Effector CD4-positive, alpha-beta T cell (primary cell): ENCODE results near the gene KIF17.
"Not testable (repeated sequence)": the region's sequence is repeated elsewhere in the genome, so short reads cannot be mapped to it uniquely, and the experiment has no call there.

Experiments used
- DNase-seq: peaks from one replicate; pipeline ENCODE4 v3.0.0-alpha.2; 2020

KIF17 gene

DNA sequence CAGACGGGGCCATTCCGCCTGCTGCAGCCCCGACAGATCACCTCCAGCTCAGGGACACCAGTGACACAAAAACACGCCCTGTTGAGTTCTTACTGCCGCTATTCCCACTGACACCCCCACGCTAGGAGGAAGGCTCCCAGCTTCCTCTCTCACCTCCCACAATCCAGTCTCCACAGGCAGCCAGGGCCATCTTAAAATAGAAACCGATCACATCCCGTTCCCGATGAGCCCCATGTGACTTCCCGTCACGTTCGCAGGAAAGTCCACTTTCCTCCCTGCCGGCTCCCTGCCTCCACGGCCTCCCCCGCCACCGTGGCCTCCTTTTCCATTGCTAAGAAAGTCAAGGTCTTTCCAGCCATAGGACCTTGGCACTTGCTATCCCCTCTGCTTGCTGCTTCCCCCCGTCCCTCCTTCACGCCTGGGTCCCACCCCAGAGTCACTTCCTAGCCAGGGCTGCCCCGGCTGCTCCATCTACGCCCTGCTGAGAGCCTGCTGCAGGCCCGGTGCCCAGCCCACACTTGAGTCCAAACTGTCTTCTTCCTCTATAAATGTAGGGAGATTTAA lies 32.6 kb downstream of the KIF17 start:
- no peak for DNase-seq

DNA sequence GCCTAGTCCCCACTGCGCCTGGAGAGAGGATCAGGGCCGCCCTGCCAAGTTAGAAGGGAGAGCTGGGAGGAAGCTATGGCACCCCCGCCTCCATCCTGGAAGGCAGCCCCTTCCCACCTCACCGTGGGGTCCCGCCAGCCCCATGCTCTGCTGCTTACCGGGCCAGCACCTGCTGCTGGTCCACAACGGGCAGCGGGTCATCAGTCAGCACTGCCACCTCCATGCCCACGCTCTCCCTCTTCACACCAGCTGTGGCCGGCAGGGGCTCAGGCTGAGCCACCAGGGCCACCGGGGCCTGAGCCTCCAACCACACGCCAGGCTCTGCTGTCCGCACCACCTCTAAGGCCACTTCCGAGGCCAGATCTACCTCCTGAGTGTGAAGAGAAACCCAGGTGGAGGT lies 33.2 kb downstream of the KIF17 start:
- DNase-seq, result no peak

DNA sequence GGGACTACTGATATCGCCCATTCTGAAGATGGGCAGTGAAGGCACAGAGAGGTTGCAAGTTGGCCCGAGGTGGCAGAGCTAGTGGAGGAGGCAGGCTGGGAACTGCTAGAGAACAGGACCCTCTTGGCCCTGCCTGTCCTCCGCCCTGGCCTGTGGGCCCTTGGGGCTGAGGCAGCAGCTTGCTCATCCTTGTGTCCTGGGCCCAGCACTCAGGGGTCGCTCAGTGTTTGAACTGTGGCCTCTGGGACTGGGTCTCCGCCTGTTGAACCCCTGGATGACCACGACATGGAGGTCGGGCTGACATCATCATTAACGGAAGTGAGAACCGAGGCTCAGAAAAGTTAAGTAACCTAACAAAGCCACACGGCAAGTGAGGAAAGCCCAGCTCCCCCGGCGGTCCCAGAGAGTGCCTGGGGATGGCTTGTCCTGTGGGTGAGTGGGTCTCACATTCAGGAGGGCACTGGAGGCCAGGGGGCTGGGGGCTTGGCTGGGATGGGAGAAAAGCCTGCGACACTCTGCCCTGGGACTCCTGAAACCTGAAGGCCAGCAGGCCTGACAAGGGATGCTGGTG lies 33.7 kb downstream of the KIF17 start:
- no peak for DNase-seq

DNA sequence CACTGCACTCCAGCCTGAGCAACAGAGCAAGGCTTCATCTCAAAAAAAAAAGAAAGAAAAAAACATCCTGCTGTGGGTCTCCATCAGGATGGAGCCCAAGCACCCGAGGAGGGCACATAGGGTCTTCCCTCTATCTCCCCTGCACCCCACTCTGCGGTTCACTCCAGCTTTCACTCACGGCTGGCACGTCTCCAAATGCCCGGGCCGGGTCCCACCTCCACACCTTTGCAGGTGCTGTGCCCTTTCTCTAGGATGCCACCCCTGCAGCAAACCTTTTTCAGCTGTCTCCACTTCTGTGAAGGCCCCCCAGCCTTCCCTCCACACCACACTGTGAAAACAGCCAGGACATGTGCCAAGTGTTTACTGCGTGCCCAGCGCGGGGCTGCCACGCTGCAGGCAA lies 34.2 kb downstream of the KIF17 start:
- no peak for DNase-seq

DNA sequence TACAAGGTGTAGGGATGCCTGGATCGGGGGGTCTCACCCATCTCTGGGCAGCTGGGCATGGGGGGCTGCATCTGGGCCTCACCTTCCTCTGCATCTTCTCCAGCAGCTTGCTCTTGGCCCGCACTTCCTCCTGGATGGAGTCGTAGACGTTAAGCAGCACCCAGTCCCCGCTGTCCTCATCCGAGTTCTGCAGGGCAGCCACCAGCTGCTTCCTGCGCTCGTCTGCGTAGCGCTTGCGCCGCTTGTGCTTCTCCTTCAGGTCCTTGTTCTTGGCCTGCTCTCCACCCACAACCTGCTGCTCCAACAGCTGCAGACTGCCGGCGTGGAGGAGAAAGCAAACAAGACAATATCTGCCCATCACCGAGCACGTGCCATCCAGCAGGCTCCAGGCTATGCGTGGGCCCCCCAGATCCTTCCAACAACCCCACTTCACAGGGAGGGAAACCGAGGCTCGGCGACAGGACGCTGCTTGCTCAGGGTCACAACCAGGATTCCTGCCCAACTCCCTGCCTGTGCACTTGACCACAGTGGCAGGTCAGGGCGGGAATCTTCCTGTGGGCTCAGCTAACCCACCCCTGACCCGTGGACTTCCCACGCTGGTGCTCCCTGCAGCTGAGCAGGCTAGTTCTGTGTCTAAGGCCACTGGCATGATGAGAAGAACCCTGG lies 35.1 kb downstream of the KIF17 start:
- no peak for DNase-seq

DNA sequence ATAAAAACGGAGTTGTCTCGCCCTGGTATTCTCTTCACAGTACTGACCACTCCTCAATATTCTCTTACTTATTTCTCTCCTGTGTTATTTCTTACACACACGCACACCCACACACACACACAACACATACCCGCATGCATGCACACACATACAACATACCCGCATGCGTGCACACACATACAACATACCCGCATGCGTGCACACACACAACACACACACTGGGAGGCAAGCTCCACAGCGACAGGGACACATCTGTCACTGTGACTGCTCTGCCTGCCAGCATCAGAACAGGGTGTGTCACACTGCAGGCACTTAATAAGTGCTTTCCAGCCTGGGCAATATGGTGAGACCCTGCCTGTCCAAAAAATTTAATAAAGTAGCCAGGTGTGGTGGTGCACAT lies 35.8 kb downstream of the KIF17 start:
- DNase-seq, result no peak

DNA sequence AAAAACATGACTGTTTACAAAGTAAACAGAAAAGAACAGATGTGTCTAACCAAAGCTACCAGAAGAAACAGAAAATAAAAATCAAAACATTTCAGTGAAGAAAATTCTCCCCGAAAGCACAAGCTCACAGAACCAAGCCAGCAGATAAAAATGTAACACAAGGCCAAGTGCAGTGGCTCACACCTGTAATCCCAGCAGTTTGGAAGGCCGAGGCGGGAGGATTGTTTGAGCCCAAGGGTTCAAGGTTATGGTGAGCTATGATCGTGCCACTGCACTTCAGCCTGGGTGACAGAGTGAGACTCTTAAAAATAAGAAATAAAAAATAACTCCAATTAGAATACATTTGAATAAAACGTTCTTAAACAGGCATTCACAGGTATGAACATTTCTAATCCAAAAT lies 37.5 kb downstream of the KIF17 start:
- DNase-seq, result no peak

DNA sequence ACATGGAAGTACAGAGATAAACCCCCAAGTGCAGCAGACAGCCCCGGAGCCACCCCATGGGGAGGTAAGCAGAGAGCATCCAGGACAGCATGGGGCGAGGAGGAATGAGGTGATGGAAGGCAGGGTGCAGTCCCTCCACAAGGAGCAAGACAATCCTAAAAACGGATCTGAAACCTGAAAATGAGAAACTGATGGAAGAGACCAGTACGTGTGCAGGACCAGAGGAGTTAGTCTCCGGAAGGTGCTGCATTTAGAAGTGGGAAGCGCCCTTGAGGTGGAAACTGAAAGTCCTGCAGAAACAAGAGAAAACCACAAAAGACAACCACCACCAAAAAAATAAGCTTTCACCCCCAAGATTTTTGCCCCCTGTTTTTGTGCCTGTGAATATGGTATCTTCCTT lies 39.2 kb downstream of the KIF17 start:
- DNase-seq, result no peak

DNA sequence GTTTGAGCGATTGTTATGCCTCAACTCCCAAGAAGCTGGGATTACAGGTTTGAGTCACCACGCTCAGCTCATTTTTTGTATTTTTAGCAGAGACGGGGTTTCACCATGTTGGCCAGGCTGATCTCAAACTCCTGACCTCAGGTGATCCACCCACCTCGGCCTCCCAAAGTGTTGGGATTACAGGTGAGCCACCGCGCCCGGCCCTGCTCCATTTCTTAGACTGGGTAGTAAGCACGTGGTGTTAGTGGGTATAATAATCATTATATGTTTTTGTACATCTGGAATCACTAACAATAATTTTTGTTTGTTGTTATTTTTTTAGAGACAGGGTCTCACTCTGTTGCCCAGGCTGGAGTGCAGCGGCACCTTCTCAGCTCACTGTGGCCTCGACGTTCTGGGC lies 44.2 kb downstream of the KIF17 start:
- not testable (repeated sequence) for DNase-seq

DNA sequence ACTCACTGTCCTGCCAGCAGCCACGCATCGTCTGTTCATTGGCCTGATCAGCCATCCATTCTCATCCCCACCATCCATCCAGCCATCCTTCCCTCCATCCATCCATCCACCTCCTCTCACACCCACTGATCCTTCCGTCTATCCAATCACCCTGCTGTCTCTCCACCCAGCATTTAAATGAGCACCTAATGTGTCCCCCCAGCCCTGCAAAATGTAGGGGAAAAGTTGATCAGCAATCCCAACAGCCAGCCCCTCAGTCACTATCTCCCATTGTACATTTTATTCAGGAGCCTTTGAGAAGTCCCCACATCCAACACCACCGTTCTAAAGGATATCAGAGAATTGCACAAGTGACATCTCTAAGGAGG lies 45.6 kb downstream of the KIF17 start:
- DNase-seq, result no peak

DNA sequence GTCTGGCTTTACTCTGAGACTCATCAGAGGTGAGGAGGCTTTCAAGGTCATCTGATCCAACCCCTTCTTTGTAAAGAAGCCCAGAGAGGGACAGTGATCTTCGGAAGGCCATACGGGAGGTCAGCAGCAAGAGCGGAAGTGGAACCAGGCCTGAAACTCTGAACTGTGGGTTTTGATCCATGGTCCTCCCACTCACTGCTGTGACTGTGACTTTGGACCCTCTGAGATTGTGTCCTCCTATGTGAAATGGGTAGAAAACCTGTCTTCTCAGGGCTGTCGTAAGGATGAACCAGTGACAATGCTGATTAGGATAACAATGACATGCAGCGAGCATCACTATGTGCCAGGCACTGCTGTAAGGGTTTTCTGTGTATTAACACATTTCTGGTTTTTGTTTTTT lies 46.9 kb downstream of the KIF17 start:
- DNase-seq, result no peak

DNA sequence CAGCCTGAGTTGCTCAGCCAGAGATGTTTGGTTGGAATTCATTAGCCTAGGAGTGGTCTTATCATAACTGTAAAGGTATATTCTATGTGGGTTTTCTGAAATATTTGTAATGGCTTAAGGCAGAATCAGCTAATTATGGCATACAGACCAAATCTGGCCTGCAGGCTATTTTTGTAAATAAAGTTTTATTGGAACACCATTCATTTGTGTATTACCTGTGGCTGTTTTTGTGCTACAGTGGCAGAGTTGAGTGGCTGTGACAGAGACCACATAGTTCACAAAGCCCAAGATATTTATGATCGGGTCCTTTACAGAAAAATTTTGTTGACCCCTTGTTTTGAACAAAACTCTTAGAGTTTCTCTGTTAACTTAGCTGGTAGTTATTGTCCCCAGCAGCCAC lies 49.2 kb downstream of the KIF17 start:
- no peak for DNase-seq

DNA sequence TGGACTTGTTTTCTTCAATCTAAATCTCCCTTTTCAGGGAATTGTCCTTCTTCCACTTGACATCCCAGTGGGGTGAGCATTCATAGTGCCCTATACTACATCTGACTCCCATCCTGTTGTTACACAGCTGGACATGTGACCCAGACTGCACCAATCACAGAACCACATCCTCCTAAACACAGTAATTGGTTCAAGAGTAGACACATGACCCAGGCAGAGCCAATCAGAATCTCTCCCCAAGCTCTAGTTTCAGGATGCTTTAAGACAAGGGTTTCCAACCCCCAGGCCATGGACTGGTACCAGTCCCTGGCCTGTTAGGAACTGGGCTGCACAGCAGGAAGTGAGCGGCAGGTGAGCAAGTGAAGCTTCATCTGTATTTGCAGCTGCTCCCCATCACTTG lies 51.0 kb downstream of the KIF17 start:
- DNase-seq, result no peak

DNA sequence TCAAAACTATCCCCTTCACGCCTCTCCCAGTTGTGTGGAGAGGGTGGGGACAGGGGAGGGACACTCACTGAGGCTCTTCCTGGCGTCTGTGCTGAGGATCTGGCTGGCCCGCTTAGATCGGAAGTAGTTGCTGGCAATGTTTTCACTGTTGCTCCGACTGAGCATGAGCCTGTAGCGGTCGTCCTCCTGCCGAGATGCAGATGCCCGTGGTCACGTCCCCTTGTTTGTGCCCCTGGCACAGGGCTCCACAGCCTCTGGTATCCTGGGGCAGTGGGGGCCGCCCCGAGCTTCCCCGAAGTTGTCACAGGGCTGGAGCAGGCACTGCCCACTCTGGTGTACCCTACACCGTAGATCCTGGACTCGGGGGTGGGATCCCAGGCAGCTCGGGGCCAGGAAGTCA lies 51.7 kb downstream of the KIF17 start:
- no peak for DNase-seq

DNA sequence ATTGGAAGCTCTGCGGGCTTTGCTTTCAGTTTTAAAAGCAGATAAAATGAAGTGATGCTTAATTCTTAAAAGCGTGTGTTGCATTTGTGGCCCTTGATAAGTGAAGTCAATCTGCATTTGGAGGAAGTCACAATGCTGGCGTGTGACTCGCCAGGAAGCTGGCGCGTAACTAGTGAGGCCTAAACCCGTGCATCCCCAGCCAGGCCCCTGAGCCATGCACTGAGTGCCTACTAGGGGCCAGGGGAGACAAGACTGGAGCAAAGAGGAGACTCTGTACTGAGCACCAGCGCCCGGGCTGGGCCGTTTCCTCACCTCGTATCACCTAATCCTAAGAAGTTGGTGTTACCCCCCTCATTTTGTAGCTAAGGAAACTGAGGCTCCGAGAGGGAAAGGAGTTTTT lies 52.1 kb downstream of the KIF17 start:
- no peak for DNase-seq

DNA sequence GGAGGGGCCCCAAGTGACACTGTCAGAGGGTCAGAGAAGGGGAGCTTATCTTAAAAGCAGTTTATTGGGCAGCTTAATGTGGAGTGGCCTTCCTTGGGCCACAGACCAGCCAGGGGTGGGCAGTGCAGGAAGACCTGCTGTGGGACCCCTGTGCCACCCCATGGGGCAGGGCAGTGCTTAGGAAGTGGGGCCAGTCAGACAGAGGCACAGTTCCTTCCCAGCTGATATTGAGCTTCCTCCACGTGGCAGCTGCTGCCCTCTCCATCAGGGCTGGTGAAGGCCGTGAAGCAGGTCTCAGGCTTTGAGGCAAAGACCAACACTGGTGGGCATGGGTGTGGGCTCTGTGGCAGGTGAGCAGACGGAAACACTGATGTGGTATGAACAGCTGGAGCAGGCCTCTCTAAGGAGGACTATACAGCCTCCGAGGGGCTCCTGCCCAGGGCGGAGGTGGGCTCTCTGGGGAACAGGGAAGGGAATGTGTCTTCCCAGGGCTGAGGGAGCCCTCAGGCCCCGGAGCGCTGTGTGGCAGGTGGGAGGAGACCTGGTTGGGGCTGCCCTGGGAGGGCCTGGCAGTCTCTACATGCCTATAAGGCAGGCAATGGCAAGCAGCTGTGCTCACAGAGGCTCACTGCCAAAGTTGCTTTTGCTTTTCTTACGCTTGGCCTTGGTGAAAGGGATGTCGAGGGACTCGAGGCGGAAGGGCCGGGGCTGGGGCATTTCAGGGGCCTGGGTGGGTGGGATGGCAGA lies 53.7 kb downstream of the KIF17 start:
- DNase-seq, result no peak

DNA sequence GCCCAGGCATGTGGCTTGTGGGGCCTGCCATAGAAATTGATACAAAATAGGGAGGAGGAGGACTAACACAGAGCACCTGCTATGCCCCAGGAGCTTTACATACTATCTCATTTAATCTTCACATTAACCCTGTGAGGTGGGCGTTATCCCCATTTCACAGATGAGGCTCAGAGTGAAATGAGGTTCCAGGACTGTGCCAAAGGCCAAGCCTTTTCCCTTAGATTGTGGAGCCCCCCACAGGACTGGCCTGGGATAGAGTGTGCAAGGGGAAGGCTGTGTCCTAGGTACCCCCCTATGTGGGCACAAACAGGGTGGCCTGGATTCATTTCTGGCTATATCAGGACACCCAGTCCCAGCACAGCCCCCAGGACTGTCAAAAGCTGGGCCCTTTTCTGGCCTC lies 54.4 kb downstream of the KIF17 start:
- no peak for DNase-seq

DNA sequence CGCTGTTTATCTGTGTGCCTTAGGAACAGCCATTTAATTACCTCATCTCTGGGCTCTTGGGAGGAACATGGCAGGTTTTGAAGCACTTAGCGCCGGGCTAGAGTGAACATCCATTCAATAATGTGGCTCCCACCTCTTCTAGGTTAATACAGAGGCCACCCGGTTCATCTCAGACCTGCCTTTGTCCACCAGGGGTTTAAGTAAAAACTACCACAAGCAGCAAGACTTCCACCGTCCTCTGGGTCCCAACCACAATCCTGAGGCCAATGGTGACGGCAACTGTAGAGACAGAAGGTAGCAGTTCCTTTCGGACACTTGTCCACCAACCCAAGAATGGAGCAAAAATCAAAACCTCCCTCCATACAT lies 55.7 kb downstream of the KIF17 start:
- DNase-seq, result no peak

DNA sequence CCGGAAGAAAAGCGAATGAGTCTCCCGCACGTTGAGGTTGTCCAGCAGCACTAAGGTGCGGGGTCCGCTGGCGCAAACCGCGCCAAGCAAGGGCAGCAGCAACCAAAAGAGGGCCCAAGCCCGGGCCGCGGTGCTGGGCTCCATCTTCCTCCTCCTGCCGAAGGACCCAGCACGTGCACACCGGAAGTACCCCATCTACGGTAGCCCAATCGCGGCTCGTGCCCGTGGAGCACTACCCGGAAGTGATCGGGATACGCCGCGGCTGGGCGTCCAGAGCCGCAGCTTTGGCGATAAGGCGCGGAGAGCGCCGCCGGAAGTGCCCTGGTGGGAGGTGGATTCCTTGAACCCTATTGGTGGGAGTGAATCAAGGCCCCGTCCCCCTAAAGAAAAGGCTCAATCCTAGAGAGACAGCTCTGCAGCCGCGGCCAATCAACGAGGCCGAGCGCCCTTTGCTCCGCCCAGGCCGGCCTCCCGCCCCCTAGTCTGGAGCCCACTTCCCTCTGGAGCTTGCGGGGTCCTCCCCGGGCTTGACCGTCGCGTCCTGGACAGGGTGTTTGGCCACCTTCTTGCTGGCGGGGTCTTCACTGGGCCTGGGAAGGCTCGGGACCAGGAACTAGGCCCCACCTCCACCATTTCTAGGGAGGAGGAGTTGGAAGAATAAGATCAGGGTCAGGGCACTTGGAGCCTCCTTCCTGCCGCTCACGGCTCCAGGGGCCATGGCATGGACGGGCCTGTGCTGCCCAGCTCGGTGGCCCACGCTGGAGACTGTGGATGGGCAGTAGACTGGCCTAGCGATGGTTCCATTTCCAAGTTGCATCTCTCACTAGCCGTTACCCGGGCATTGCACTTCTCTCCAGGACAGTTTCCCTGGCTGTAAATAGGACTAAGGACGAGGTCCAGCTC lies 56.3 kb downstream of the KIF17 start, which contains the start of gene DDOST:
Gene DDOST (minus strand): TSS at position 163 of the 903 bp plus-strand sequence. CDS start 19 bp downstream, at position 144.
- DNase-seq, result peak; percentile 93

DNA sequence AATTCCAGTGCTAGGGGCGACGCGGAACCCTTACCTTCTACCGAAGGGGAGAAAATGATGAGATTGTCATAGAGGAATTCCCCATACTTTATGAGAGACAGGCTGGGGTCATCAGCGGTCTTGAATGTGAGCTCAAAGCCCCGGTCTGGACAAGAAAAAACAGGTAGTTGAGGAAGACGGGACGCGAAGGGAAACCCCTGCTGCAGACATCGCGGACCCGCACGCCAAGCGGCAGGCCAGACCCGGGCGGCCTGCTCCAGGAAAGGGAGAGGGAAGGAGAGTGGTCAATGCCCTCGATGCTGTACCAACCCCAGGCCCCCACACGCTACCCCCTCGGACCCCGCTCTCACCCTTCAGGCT lies 57.0 kb downstream of the KIF17 start:
- DNase-seq, result peak; percentile 17

DNA sequence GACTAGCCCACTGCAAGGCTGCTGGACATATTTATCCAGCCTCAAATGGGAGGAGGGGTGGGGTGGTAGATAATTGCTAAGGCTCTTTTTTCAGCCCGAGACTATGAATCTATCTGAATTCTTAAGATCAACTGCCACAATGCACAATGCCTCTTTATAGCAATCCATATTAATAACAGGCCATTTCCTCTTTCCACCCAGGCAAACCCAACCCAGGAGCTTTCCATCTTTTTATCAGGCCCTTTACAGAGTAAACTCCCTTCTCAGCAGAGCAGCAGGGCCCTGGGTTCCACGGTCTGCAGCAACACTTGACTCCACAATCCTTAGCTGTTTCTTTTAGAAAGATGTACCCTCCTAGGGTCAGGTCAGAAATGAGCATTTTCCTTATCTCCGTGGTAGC lies 57.4 kb downstream of the KIF17 start:
- no peak for DNase-seq

DNA sequence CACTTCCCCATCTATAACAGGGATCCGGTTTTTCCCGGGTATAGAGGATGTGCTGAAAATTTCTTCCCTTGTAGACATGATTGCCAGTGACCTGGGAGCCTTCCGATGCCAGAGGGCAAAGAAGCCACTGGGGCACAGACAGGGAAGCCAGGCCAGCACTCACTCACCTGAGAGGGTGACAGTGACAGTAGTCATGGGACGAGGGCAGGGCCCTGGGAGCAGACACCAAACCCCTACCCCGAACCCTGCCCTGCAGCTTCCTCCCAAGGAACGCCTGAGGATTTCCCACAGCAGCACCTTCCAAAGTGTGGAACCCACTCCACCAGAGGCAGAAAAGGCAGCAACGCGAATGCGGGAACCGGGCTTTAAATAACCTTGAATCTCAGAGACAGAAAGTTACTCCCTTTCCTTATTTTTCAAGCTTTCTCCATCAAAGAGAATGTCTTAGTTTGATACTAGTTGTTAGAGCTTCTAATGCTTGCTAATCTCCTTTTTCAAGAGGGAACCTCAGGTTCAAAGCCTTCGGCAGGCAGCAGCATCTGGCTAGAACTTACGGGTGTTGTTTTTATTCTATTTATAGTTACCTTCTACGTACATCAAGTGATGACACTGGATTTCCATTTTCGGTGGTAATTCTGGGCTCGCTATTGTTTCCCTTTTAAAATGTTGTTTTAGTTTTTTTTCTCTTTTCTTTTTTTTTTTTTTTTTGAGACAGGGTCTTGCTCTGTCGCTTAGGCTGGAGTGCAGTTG lies 59.5 kb downstream of the KIF17 start:
- DNase-seq, result no peak
